ENCODE results near the gene PSMD11.

- TF ChIP-seq POLR2AphosphoS5 (IDR thresholded peaks at IDR 0.05): no peak
- TF ChIP-seq POLR2A (IDR thresholded peaks at IDR 0.05): no peak
Measured at GRCh38 chr17:32453370-32453769, 9.1 kb downstream of the PSMD11 start.

Measured in gastroesophageal sphincter (tissue), 2 donors.